ENCODE measurements around the gene NUCB1. TPM values are rescaled to one million over a fixed set of nuclear protein-coding genes. Genes with fewer than 3 reads are reported as not detected.

Gene NUCB1
- total and polyA plus RNA-seq, 9 of the 15 experiments (the other 6 are each of a cell fraction or from before 2014, with no cell fraction given), result 3.1 to 153 (median 71.7) TPM

DNA sequence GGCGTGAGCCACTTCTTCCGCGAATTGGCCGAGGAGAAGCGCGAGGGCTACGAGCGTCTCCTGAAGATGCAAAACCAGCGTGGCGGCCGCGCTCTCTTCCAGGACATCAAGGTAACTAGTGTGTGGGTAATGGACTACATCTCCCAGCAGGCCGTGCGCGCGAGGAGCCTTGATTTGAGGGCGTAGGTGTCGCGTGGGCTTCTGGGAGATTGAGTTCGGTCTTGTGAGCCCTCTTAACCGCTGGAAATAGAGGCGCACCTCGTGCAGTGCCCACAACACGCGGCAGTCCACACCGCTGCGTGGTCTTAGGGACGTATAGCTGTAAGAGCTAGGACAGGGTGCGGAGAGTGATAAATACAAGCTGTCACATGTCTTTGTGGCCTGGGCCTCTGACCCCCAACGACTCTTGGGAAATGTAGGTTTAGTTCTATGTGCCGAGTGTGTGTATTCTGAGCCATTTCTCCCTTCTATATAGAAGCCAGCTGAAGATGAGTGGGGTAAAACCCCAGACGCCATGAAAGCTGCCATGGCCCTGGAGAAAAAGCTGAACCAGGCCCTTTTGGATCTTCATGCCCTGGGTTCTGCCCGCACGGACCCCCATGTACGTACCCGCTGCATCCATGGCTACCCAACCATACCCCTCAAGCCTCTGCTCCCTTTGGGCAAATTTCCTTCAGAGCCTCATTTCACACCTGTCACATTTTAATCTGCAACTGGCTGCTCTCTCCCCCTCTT, 65.9 kb downstream of the NUCB1 start (continued):
- TF ChIP-seq ARID2 (IDR thresholded peaks at IDR 0.05) (no peak), E2F3 (CRISPR knock-in tag; IDR thresholded peaks at IDR 0.05) (no peak), ZFP30 (CRISPR knock-in tag; IDR thresholded peaks at IDR 0.05; ENCODE audit: borderline replicate concordance) (no peak), RBBP5 (IDR thresholded peaks at IDR 0.05; ENCODE audit: borderline replicate concordance, insufficient read depth, low read length, poor library complexity, severe bottlenecking) (no peak), SRF (CRISPR knock-in tag; IDR thresholded peaks at IDR 0.05) (no peak), HCFC1 (IDR thresholded peaks at IDR 0.05; ENCODE audit: low read depth, low read length) (peak; percentile 93), TFAM (CRISPR knock-in tag; conservative IDR thresholded peaks at IDR 0.05) (no peak), NEUROD1 (IDR thresholded peaks at IDR 0.05; ENCODE audit: borderline replicate concordance, low read depth, low read length, partially characterized antibody) (no peak), ZNF668 (CRISPR knock-in tag; IDR thresholded peaks at IDR 0.05) (no peak)
- TF ChIP-seq, protein P1, sequence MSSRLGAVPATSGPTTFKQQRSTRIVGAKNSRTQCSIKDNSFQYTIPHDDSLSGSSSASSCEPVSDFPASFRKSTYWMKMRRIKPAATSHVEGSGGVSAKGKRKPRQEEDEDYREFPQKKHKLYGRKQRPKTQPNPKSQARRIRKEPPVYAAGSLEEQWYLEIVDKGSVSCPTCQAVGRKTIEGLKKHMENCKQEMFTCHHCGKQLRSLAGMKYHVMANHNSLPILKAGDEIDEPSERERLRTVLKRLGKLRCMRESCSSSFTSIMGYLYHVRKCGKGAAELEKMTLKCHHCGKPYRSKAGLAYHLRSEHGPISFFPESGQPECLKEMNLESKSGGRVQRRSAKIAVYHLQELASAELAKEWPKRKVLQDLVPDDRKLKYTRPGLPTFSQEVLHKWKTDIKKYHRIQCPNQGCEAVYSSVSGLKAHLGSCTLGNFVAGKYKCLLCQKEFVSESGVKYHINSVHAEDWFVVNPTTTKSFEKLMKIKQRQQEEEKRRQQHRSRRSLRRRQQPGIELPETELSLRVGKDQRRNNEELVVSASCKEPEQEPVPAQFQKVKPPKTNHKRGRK (tag; IDR thresholded peaks at IDR 0.05), result peak; percentile 19; the same call in 1 of the 2 replicates
- TF ChIP-seq, protein P2, sequence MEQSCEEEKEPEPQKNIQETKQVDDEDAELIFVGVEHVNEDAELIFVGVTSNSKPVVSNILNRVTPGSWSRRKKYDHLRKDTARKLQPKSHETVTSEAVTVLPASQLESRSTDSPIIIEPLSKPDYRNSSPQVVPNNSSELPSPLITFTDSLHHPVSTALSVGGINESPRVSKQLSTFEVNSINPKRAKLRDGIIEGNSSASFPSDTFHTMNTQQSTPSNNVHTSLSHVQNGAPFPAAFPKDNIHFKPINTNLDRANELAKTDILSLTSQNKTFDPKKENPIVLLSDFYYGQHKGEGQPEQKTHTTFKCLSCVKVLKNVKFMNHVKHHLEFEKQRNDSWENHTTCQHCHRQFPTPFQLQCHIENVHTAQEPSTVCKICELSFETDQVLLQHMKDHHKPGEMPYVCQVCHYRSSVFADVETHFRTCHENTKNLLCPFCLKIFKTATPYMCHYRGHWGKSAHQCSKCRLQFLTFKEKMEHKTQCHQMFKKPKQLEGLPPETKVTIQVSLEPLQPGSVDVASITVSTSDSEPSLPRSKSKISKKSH (CRISPR knock-in tag; IDR thresholded peaks at IDR 0.05), result no peak
- TF ChIP-seq, protein P3, sequence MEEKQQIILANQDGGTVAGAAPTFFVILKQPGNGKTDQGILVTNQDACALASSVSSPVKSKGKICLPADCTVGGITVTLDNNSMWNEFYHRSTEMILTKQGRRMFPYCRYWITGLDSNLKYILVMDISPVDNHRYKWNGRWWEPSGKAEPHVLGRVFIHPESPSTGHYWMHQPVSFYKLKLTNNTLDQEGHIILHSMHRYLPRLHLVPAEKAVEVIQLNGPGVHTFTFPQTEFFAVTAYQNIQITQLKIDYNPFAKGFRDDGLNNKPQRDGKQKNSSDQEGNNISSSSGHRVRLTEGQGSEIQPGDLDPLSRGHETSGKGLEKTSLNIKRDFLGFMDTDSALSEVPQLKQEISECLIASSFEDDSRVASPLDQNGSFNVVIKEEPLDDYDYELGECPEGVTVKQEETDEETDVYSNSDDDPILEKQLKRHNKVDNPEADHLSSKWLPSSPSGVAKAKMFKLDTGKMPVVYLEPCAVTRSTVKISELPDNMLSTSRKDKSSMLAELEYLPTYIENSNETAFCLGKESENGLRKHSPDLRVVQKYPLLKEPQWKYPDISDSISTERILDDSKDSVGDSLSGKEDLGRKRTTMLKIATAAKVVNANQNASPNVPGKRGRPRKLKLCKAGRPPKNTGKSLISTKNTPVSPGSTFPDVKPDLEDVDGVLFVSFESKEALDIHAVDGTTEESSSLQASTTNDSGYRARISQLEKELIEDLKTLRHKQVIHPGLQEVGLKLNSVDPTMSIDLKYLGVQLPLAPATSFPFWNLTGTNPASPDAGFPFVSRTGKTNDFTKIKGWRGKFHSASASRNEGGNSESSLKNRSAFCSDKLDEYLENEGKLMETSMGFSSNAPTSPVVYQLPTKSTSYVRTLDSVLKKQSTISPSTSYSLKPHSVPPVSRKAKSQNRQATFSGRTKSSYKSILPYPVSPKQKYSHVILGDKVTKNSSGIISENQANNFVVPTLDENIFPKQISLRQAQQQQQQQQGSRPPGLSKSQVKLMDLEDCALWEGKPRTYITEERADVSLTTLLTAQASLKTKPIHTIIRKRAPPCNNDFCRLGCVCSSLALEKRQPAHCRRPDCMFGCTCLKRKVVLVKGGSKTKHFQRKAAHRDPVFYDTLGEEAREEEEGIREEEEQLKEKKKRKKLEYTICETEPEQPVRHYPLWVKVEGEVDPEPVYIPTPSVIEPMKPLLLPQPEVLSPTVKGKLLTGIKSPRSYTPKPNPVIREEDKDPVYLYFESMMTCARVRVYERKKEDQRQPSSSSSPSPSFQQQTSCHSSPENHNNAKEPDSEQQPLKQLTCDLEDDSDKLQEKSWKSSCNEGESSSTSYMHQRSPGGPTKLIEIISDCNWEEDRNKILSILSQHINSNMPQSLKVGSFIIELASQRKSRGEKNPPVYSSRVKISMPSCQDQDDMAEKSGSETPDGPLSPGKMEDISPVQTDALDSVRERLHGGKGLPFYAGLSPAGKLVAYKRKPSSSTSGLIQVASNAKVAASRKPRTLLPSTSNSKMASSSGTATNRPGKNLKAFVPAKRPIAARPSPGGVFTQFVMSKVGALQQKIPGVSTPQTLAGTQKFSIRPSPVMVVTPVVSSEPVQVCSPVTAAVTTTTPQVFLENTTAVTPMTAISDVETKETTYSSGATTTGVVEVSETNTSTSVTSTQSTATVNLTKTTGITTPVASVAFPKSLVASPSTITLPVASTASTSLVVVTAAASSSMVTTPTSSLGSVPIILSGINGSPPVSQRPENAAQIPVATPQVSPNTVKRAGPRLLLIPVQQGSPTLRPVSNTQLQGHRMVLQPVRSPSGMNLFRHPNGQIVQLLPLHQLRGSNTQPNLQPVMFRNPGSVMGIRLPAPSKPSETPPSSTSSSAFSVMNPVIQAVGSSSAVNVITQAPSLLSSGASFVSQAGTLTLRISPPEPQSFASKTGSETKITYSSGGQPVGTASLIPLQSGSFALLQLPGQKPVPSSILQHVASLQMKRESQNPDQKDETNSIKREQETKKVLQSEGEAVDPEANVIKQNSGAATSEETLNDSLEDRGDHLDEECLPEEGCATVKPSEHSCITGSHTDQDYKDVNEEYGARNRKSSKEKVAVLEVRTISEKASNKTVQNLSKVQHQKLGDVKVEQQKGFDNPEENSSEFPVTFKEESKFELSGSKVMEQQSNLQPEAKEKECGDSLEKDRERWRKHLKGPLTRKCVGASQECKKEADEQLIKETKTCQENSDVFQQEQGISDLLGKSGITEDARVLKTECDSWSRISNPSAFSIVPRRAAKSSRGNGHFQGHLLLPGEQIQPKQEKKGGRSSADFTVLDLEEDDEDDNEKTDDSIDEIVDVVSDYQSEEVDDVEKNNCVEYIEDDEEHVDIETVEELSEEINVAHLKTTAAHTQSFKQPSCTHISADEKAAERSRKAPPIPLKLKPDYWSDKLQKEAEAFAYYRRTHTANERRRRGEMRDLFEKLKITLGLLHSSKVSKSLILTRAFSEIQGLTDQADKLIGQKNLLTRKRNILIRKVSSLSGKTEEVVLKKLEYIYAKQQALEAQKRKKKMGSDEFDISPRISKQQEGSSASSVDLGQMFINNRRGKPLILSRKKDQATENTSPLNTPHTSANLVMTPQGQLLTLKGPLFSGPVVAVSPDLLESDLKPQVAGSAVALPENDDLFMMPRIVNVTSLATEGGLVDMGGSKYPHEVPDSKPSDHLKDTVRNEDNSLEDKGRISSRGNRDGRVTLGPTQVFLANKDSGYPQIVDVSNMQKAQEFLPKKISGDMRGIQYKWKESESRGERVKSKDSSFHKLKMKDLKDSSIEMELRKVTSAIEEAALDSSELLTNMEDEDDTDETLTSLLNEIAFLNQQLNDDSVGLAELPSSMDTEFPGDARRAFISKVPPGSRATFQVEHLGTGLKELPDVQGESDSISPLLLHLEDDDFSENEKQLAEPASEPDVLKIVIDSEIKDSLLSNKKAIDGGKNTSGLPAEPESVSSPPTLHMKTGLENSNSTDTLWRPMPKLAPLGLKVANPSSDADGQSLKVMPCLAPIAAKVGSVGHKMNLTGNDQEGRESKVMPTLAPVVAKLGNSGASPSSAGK (IDR thresholded peaks at IDR 0.05), result peak; percentile 50; the same call in 1 of the 2 replicates
